Stimulated activated CD4-positive, alpha-beta T cell treated with anti-CD3 and anti-CD28 coated beads, Interleukin-2, amount 100 ng/mL, for 24 hours (primary cell): ENCODE results near the gene GDPD5.

ENCODE experiments used
- DNase-seq, 2 donors: peaks; one replicate each; pipeline ENCODE4 v3.0.0-alpha.2; 2020

Gene GDPD5

DNA sequence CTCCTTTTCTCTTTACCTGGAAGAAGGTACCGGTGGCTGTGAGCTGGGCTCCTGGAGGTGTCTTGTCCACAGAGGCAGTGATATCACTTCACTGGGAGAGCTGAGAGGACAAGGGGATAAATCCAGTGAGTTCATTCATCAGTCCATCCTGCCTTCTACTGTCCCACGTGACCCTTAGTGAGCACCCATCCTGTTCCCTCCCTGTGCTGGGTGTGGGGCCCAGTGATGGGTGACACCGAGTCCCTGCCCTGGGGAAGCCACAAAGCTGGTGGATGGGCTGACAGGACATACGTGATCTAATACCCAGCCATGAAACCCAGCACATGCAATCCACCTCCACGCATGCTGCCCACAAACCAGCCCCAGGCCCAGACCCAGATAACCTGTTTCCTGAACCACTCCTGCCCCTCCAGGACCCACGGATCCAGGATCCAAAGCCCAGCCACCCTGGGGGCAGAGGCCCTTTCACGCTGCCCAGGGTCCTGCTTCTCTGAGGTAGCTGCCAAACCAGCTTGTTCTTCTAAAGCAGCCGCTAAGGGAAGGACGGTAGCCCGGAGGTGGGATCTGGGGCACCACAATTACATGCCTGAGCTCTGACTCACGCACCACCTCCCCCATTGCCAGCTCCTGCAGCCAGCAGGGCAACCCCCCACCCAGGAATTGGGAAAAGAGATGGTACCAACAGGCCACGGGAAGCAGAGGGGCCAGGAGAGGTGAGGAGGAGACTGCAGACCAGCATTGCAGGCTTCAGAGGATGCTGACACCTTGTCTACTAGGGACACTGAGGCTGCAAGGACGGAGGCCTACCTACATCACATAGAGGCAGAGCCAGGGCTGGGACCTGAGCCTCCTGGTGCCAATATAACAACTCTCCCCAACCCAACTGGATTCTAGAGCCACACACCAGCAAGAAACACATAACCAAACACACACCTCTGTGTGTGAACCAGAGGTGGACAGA lies 35.2 kb downstream of the GDPD5 start:
- no peak for DNase-seq

DNA sequence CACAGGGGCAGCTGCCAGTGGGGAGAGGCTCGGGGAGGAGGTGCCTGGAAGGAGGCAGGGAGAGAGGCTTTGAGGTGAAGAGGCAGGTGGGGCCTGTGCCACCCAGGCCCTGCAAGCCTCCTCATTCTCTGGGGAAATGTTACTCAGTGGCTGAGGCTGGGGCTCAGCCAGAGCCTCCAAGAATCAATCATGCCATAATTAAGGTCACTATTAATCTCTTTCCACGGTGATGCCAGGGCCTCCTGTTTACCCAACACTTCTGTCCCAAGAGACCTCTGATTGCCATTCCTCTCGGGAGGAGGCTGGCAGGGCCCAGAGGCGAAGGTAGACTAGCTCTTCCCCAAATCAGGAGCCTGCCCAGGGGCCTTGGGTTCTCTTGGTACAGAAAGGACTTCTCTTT lies 38.4 kb downstream of the GDPD5 start:
- no peak for DNase-seq

DNA sequence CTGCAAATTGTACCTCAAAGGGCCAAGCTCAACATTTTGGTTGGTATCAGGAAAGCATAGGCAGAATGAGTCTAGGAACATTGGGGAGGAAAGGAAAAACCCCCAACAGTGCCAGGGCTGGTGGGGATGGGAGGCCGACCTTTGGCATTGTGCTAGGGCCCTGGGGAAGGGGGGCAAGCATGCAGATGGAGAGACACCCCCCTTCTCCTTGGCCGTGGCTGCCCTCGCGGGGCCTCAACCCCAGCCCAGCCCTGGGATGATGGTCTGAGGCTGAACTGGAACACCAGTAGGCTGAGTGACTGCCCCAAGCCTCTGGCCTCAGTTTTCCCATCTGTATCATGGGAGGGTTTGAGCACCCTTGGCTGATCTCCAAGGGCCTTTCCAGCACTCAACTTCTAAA lies 40.0 kb downstream of the GDPD5 start:
- no peak for DNase-seq

DNA sequence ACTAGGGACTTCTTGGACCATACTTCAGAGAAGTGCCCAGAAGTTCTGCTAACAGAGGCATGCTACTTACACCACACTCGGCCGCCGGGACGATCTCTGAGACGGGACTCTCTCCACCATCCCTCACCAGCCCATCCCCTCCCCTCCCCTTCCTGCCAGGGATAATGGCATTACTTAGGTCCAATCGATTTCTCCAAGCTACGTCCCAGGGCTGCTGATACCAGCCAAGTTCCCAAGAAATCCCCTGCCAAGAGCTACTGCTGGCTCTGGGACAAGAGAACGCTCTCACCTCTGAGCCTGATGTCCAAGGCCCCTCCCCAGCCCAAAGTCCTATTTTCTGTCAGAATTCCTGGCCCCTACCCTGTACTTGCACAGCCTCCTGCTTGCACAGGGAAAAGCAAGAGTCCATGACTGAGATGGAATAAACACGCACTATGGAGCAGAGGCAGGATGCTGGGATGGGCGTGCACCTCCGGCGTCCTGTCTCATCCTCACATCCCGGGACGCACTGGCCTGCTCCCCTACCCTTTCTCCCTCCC lies 42.7 kb downstream of the GDPD5 start:
- DNase-seq, result no peak

DNA sequence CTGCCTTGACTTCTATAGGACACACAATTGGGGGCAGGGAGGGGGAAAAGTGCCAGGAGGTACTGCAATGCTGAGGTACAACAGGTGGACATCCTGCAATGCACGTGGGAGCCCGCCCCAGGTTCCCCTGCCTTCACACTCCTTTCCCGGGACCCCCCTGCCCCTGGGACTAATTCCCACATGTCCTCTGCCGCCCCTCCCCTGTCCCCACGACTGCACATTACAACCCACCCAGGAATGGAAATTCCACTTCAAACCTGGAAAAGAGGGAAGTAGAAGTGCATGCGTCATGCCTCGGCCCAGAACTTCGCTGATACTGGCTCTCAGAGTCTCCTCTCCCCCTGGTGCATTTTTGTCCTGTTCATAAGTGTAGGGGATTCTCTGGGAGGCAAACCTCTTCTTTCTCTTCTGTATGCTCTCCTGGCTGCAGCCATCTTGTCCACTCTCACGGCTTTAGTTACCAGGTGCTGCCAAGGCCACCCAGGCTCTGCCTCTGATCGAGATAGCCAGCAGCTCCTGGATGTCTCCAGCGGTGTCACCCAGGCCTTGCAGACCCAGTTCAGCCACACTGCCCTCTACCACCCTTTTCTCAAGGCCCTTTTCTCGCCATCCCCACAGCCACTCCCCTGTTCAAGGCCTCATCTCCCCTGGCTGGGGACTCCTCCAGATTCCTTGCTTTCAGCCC lies 43.7 kb downstream of the GDPD5 start:
- no peak for DNase-seq

DNA sequence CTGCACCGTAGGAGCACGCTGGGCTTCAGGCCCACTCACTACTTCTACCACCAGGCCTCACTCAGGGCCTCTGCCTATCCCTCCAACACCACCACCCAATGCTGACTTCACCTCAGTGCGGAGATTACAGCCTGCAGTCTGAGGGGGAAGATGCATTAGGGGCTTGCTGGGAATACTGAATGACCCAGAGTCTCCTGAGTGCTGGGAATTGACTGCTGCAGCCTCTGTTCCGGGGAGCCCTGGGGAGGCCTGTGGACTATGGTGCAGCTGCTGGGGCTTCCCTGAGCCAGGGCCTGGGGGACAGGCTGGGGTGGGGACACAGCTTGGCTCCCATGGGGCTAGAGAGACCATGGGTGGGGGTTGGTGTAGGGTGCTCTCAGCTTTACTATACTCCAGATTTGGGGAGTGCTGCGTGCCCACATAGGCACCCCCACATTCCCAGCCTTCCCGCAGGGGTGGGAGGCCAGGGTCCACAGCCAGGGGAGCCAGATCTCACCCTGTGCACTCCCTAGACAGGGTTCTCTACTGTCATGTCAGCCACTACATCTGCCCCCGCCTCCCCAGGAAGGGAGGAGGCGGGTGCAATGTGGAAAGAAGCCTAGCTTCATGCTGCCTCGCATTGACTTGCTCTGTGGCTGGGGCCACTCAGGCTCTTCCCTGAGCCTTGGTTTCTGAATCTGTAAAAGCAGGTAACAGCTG lies 44.4 kb downstream of the GDPD5 start:
- no peak for DNase-seq

DNA sequence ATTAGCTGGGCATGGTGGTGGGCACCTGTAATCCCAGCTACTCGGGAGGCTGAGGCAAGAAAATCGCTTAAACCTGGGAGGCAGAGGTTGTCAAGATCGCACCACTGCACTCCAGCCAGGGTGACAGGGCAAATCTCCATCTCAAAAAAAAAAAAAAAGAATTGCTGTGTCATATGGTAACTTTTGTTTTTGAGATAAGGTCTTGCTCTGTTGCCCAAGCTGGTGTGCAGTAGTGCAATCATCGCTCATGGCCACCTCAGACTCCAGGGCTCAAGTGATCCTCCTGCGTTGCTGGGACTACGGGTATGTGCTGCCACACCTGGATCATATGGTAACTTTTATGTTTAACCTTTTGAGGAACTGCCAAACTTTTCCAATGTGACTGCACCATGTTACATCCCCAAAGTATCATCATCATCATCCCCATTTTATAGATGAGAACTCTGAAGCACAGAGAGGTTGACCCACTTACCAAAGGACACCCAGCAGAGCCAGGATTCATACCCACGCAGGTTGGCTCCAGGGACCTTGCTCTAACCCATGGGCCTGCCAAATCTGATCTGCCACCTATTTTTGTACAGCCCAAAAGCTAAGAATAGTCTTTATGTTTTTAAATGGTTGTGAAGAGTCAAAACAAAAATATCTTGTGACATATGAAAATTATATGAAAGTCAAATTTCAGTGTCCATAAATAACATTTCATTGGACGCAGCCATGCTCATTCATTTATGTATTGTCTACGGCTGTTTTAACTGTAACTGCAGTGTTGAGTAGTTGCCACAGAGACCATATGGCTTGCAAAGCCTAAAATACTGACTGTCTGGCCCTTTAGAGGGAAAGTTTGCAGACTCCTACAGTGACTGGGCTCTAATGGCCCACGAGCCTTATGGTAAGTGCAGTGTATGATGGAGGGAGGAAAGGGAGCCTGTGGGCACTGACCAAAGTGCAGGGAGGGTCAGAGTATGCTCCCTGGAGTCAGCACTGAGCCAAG lies 45.3 kb downstream of the GDPD5 start:
- no peak for DNase-seq

DNA sequence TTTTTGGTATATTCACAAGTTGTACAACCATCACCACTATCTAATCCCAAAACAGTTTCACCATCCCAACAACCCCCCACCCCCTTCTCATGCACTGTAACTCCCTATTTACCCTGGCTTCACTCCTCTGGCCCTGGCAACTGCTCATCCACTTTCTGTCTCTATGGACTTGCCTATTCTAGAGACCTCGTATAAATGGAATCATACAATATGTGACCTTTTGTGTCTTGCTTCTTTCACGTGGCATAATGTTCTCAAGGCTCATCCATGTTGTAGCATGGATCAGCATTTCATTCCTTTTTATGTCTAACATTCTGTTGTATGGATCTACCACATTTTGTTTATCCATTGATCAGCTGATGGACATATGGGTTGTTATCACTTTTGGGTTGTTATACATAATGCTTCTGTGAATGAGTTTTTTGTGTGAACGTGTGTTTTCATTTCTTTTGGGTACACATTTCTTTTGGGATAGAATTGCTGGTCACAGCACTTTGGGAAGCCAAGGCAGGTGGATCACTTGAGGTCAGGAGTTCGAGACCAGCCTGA lies 46.1 kb downstream of the GDPD5 start:
- no peak for DNase-seq

DNA sequence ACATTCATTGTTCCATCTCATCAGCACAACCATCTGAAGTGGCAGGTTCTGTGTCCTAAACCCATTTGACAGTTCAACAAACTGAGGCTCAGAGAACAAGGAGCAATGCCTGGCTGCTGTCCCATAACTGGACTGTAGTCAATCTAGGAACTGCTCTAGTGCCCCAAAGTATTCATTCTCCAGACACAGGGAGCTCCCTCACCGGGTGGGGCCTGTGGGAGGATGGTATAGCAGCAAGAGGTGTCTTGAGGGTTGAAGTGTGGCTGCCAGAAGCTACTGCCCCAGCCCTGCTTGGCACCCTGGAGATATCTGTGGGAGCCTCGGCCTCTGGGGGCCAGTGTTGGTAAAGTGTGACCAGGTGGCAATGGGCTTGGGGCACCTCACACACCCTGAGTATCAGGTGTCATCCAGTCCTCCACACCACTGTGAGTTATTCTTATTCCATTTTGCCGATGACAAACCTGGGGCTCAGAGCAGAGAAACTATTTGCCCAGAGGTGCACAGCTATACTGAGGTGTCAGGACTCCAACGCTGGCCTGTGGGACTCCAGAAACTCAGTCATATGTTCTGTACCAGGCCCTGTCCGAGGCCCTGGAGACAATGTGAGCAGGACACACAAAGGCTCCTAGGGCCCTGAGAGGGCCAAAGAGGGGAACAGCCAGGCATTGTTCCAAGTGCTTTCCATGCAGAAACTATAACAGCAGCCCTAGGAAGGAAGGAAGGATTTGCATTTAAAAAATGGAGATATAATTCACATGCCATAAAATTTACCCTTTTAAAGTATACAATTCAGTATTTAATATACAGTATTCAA lies 46.8 kb downstream of the GDPD5 start:
- DNase-seq, result no peak

DNA sequence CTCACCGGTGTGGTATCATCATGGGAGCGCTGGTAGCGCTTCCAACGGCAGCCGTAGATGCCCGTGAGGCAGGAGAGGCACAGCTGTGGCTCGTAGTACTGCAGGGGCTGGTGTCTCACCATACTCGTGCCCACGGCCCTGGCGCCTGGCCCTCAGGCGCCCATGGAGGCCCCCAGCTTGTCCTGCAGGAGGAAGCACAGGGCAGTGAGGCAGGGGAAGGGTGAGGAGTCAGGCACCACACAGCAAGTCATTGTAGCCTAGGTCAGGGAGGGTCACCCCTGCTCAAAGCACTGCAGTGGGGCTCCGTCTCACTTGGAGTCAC lies 48.2 kb downstream of the GDPD5 start:
- DNase-seq, result no peak

DNA sequence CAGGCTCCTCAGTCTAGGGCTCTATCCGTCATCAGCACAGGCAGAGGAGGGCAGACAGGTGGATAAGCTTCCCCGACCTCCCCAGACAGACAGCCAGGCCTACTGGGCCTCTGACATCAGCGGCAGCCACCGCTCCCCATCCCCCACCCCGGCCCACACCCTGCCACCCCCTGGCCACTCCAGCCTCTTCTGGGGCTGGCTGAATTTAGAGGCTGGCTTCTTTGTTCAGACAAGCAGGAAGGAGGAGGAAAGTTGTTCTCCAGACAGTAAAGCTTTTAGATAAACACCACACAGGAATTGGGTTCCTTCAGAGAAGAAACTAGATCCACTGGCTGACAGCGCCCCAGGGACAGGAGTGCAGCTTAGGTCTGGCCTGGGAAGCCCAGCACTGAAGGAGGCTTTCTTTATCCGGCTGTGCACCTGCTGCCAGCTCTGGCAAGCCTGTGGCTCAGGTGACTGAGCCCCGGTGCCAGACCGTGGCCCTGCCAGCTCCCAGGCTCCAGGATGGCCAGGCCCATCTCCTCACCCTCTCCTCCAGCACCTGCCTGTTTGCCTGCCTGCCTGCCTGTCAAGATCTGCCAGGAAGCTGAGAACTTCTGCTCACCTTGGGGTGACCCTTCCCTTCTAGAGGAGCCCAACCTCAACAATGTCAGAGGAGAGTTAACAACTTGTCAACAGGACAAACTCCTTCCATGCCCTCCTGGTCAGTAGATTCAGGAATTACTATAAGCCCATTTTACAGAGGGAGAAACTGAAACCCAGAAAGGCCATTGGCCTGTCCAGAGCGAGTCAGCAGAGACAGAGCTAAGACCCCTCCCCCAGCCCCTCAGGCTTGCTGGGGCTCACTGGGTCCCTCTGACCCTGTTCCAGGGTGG lies 48.8 kb downstream of the GDPD5 start:
- no peak for DNase-seq

DNA sequence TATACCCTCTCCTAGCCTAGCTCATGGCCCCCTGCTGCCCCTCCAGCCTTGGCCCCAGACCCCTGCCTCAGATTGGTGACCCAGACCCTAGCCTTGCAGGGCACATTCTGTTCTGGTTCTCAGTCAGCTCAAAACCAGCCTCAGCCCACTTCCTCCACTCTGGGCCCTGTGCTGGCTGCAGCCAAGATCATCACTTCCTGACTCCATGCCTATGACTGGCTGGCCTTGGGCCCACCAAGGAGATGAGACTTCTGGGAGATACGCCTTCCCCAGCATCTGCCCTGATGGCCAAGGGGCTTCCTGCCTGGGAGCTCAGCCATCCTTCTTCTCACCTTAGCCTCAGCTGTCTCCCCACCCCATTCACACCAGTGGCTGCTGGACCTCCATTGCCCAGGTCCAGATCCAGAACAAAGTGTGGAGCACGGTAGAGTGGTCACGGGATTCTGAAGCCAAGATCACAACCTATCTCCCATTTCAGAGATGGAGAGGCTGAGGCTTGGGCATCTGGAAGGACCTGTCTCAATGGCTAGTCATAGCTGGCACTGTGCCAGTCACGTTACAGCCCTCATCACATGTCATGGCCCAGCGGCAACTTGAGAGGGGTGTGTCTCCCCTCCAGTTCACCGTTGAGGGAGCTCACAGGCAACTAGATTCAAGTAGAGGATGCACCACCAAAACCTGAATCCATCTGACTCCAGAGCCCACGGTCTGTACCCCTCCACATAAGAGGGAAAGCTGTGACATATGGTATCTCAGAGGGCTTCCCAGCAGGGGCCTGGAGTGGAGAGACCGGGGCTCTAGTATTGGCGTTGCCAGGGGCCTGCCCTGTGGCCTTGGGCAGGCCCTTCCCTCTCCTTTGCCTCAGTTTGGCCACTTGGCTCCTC lies 49.7 kb downstream of the GDPD5 start:
- no peak for DNase-seq

DNA sequence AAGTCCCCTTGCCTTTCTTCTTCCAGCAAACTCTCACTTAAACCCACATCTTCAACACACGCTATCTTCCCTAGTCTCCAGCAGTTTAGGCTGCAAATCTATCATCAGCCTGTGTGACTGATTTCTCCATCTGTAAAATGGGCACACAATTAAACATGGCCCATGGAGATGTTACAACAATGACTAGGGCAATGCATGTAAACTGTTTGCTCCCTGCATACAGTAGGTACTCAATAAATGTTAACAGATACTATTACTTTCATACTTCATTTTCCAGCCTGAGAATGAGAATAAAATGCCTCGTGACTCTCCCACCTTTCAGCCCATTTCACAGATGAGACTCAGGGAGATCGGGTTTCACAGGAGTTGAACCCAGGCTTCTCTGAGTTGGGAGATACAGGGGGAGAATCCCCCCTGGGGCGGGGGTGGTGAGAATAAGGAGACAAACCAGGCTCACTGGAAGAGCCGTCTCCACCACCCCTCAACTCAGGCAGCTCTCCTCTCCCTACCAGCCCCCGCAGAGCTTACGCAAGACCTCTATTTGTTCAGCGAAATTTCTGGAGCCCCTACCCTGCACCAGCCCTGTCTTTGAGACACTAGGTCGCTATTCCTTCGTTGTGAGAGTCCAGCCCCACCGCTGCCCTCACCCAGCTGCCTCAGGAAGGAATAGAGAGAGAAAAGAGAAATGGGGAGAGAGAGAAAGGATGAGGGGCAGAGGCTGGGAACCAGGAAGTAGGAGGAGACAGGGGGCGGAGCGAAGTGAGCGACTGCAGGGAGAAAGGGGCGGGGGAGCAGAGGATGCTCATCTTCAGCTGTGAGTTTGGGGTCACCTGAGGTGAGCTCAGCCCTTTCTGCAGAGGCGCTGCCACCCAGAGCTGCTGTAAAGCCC lies 50.6 kb downstream of the GDPD5 start:
- DNase-seq, result peak; percentile 58 to 71

DNA sequence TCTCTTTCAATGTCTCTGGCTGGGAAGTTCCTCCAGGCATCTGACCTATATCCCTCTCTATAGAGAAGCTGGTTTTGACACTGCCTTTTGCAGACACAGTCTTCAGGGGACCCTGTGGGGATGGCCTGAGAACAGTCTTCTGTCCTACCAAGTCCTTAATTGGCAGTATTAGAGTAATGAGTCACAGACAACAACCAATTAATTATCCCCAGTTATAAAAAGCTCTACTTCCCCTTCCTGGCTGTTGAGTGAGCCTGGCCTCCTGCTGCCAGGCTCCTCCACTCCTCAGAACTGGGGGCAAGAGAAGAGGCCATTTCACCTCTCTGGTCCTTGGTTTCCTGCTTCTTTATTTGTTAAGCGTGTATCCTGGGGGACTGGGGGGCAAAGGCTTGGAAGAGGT lies 51.5 kb downstream of the GDPD5 start:
- DNase-seq, result no peak

DNA sequence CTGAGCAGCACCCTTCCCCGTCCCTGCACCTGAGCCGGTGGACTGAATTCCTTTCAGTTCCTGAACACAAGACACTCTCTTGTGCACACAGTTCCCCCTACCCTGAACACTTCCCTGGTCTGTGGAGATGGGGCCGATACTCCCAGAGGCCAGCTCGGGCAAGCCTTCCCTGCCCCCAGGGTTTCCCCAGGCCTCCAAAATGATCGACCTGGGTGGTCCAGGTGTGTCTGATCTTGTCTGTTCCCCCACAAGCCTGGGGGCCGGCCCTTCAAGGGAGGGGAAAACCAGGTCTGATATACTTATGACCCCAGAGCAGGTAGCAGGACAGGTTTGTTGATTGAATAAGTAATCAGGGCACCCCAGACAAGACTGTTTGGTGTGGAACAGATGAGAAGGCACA lies 52.1 kb downstream of the GDPD5 start:
- no peak for DNase-seq

DNA sequence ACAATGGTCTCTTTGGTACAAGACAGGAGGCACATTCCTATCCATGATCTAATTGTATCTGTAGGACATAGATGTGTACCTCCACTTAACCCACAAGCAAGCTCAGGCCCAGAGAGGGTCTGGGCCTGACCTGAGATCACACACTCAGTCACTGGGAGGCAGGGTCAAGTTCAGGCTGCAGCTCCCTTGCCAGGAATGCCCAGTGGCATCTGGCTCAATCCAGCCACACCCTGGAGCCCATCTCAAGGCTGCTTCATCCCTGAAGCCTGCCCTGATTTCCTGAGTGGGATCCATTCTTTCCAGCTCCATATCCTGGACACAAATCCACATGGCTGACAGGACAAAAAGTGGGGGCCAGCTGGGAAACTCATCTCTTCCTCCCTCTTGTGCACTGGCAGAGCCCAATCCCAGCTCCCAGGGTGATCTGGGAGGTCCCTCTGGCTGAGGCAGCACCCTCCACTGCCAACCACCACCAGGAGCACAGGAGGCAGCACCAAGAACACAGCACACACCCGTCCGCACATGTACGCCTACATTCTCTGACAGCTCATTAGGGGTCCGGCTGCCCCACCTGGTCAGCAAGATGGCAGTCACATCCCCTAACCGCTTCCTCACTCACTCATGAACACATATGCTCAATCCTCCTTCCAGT lies 53.5 kb downstream of the GDPD5 start:
- no peak for DNase-seq
